Colon (tissue), 2 donors: ENCODE measurements around the gene LHFPL6.

Experiments used
- FAIRE-seq: peaks from 2 replicates; lab custom pipeline; 2012; peaks lifted over from hg19 to GRCh38; lab: Jason Lieb, UNC
- donor health status: control.
- donor health status: control.

Gene LHFPL6

GRCh38 chr13:39379667-39380655 is 223.0 kb downstream of the LHFPL6 start:
- FAIRE-seq: no peak

GRCh38 chr13:39379118-39379517 is 223.9 kb downstream of the LHFPL6 start:
- no peak for FAIRE-seq

GRCh38 chr13:39378306-39378705 is 224.7 kb downstream of the LHFPL6 start:
- FAIRE-seq: no peak

- no peak for FAIRE-seq
Measured at GRCh38 chr13:39377699-39378098, 225.3 kb downstream of the LHFPL6 start.

- no peak for FAIRE-seq
Measured at GRCh38 chr13:39376076-39376475, 226.9 kb downstream of the LHFPL6 start.

GRCh38 chr13:39375601-39376000 is 227.4 kb downstream of the LHFPL6 start:
- FAIRE-seq: no peak

GRCh38 chr13:39374741-39375189 is 228.2 kb downstream of the LHFPL6 start:
- no peak for FAIRE-seq

- no peak for FAIRE-seq
Measured at GRCh38 chr13:39373145-39373544, 229.8 kb downstream of the LHFPL6 start.

GRCh38 chr13:39371706-39372105 is 231.3 kb downstream of the LHFPL6 start:
- FAIRE-seq: no peak

- FAIRE-seq: no peak
Measured at GRCh38 chr13:39370554-39370953, 232.4 kb downstream of the LHFPL6 start.

GRCh38 chr13:39370048-39370447 is 232.9 kb downstream of the LHFPL6 start:
- FAIRE-seq: no peak

GRCh38 chr13:39369161-39369890 is 233.7 kb downstream of the LHFPL6 start:
- no peak for FAIRE-seq

- no peak for FAIRE-seq
Measured at GRCh38 chr13:39365879-39366278, 237.1 kb downstream of the LHFPL6 start.

- FAIRE-seq: no peak
Measured at GRCh38 chr13:39364947-39365468, 238.0 kb downstream of the LHFPL6 start.

GRCh38 chr13:39363382-39363772 is 239.6 kb downstream of the LHFPL6 start:
- no peak for FAIRE-seq

- FAIRE-seq: no peak
Measured at GRCh38 chr13:39362652-39363381, 240.2 kb downstream of the LHFPL6 start.

- FAIRE-seq: no peak
Measured at GRCh38 chr13:39353988-39354387, 249.0 kb downstream of the LHFPL6 start.

GRCh38 chr13:39350461-39350881 is 252.5 kb downstream of the LHFPL6 start:
- FAIRE-seq: no peak

- FAIRE-seq: no peak
Measured at GRCh38 chr13:39349391-39349960, 253.5 kb downstream of the LHFPL6 start.

- no peak for FAIRE-seq
Measured at GRCh38 chr13:39347926-39348901, 254.8 kb downstream of the LHFPL6 start.
